Measurements from ENCODE around the gene ARG2.

Gene ARG2

DNA sequence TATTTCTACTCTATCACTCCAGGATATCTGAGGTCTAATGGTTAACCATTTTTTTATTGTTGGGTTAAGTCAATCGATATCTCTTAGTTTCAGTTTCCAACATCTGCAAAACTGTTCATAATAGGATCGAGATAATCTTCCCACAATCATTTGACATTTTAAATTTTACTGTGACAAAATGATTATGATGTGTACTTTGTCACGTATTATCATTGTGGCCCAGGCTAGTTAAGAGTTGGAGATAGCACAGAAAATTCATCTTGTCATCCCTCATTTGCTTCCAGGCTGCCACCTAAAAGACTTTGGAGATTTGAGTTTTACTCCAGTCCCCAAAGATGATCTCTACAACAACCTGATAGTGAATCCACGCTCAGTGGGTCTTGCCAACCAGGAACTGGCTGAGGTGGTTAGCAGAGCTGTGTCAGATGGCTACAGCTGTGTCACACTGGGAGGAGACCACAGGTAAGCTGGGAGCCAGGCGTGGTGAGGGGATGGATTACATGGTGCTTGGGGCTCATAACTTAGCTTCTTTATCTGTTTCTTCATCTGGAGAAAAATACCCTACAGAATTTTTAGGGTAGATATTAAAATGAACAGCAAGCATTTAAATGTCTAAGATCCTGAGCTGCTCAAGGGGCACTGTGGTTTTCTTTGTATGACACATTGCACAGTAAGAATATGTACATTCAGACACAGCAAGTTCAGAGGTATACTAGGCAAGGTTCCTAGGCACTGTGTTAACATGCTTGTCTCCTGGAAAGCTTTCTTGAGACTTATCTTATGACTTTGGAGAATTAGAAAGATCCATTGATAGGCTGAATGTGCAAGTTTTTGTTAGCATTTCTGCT is 22.4 kb downstream of the ARG2 start:
- DNase-seq = no peak

DNA sequence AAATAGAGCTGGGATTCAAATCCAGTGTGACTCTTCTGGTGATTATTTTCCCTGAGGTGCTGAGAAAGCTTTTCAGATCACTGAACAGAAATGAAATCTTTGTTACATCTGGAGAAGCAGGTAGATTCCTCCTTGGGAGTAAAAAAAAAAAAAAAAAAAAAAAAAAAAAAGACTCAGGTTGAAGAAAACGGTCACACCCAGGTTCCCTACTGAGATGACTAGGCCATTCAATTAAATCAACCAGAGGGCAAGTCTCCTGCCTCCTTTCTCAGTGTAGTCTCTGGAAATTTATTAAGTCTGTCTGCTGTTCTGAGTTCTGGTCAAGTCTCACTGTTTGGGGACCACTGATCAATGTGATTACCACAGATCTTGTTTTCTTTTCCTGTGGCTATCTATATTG is 24.0 kb downstream of the ARG2 start:
- DNase-seq = no peak

DNA sequence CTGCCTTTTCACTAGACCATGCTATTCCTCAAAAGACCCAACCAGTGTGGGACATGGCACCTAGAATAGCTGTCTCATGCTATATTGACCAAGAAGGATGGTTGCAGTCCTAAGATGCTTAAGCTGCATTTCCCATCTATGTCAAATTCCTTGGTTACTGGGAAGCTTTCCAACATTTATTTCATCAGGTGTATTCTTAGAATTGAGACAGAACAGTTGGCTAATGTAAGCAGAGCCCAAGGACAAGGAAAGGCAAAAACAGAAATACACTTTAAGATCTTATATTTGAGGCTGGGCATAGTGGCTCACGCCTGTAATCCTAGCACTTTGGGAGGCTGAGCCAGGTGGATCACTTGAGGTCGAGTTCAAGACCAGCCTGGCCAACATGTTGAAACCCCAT is 24.7 kb downstream of the ARG2 start:
- no peak for DNase-seq

DNA sequence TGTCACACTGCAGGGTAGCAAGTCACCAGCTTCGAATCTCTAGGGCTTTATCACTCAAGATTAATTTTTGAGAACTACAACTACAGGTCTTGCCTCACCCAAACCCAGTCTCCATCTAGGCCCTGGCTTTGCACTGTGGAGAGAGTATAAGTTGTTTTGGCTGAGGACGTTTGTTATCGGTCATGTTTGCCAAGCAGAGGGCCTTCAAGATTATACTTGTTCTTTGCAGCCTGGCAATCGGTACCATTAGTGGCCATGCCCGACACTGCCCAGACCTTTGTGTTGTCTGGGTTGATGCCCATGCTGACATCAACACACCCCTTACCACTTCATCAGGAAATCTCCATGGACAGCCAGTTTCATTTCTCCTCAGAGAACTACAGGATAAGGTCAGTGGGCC is 25.7 kb downstream of the ARG2 start:
- DNase-seq = no peak

DNA sequence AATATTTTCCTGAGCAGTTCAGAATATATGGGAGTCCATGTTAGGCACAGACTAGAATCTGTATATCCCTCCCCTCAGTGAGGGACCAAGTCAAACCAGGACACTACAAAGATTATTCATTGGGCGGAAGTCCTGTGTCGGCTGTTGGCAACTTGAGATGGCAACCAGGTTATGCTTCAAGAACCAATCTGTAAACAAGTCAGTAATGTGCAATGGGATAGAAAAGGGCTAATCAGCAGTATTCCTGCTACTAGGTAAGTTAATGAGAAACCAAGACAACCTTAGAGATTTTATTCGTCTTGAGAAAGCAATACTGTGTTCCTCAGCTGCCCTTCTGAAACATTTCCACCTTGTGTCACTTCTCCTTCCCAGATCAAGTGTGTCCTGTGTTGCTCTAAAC is 26.4 kb downstream of the ARG2 start:
- no peak for DNase-seq

DNA sequence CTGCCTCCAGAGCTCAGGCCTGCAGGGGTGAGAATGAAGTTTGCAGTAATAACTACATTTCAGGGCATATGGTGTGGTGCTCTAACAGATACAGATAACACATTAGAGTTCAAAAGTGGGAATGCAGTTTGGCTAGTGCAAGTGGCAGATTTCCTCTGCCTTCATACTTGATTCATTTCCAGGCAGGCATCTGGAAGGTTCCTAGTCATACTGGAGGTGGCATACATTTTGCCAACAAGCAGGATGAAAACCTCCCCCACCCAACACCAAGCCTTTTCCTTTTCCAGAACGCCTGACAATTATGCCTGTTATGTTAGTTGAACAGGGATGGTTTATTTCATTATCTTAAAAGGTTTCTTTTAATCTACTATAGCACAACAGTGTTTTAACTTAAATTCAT is 30.4 kb downstream of the ARG2 start:
- DNase-seq = no peak

DNA sequence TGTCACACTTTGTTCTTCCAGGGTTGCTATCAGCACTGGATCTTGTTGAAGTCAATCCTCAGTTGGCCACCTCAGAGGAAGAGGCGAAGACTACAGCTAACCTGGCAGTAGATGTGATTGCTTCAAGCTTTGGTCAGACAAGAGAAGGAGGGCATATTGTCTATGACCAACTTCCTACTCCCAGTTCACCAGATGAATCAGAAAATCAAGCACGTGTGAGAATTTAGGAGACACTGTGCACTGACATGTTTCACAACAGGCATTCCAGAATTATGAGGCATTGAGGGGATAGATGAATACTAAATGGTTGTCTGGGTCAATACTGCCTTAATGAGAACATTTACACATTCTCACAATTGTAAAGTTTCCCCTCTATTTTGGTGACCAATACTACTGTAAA is 31.0 kb downstream of the ARG2 start:
- DNase-seq = no peak

DNA sequence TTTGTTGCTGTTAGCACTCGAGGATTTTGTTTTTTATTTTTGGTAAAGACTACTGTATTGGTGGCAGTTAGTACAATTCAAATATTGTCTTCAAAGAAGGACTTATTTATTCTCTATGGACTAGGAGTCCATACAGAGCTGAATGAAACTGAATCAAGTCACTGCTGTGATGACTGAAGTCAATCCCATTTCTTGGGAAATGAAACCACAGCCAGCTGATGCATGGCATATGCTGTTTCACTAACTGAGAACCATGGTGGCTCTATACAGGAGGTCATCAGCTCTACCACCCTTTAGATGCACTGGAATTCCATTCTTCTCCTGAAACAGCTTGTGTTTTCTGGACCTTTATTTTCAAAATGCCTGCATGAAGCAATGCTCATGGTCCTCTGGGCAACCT is 32.5 kb downstream of the ARG2 start:
- no peak for DNase-seq

DNA sequence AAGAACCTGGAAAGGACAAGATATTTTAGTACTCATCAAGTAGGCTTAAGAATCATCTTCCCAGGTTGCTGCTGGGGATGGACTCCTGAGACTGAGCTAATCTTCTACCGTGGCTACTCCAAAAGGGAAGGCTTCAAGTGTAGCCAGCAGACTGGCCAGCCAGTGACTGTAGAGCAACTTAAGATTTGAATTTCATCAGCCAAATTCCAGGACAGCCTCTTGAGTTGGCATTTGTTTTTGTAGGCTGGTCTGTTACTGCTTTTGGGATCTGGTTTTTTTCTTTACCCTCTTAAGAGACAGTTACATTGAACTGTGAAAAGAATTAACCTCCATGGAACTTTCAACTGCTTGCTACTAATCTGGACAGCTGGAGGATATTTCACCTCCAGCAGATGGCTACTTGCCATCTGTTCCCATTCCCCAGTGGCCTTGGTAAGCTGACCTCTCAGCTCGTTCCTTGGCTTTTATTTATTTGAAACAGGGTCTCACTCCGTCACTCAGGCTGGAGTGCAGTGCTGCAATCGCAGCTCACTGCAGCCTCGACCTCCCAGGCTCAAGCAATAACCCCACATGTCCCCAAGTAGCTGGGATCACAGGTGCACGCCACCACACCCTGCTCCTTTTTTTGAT is 34.0 kb downstream of the ARG2 start:
- no peak for DNase-seq

DNA sequence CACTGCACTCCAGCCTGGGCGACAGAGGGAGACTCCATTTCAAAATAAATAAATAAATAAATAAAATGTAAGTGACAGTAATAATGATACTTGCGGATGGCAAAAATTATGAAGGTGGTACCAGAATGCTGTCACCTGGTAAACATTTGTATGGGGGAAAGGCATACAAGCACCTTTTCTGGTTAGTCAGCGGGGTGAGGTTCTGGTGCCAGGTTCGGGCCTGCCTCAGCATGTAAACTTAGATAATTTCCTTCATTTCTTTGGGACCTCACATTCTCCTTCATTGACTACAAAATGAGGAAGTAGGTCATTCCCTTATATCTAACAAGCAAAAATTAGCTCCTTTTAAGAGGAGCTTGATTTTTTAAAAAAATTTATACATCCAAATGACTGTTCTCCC is 43.9 kb downstream of the ARG2 start:
- no peak for DNase-seq

DNA sequence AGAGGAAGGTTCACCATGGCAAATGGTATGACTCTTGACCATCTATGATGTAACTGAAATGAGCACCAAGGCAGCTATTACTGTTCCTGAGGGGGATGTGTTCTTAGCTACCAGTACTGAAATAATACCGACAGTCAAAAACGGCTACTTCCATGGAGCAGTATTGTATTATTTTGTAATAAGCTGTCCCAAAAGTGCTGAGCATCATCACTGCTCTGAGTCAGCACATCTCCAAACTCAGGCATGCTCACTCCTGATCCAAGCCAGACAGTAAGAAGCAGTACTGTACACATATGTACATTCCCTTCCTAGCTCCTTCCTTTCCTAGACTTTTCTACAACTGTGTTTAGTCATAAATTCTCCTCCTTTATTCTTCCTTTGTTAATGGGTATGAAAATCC is 46.1 kb downstream of the ARG2 start:
- no peak for DNase-seq

DNA sequence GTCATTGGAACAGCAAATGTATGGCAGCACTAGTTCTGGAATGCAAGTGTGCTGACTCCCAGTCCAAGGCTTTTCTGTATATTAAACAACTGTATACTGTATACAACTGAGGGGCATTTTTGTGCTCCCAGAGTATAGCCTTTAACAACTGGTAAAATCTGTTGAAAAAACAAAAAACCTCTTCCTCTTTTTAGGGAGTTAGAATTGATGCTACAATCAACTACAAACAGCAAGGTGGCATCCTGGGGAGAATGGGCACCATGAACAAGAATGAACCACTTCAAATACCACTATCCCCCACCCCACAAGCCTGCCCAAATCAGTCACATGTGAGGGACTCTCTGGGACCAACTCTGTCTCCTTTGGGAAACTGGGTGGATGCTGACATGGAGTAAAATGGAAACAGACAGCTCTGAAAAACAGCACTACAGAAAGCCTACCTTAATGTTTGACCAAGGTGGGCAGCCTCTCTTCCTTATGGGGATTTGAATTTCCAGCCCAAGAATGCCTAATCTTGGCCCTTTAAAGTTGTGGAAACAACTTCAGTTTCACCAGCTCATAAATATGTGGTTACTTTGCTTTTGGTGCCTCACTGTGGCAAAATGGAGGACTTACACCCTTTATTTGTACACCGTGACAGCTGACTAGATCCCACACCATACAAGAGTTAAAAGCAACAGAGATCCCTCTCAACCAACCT is 47.2 kb downstream of the ARG2 start:
- no peak for DNase-seq

DNA sequence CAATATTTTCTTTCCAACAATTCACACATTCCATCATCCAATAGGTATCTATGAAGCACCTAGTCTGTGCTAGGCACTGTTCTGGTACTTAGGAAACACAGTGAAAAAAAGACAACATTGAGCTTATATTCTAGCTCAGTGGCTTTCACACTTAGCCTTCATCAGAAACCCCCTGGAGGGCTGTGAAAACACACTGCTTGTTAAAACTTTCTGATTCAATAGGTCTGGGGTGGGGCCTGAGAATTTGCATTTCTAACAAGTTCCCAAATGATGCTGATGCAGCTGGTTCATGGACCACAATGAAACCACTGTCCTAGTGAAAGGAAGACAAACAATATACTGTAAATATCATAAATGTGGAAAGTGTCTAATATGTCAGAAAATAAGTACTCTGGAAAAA is 48.8 kb downstream of the ARG2 start:
- DNase-seq = no peak

DNA sequence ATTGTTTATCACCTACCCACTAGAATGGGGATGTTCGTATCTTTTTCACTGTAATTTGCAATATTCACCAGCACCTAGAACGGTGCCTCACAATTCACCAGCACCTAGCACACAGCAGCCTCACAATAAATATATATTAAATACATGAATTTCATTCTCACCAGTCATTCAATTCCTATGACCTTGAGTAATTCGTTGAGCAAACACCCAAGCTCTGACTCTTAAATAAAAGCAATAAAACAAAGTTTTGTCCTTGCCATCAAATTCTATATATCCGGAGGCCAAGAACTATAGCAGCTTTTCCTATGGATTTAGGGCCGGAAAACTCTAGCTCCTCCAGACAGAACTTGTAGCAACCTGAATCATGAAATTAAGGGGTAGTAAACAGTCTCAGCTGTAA is 53.7 kb downstream of the ARG2 start:
- DNase-seq = no peak

DNA sequence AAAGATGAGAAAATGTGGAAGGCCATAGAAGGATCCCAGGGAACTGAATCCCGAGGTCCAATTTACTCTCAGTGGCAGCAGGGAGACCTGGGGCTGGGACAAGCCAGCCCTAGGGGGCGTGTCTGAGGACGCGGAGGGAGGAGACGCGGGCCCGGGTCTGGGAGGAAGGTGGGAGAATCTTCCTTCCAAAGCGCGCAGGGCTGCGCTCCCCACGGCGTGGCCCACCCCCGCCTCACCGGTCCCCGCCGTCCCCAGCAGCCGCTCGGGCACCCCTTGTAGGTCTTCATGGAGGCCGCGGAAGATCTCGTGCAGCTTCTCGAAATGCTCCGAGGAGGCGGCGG is 54.4 kb downstream of the ARG2 start:
- DNase-seq = peak; percentile 33

DNA sequence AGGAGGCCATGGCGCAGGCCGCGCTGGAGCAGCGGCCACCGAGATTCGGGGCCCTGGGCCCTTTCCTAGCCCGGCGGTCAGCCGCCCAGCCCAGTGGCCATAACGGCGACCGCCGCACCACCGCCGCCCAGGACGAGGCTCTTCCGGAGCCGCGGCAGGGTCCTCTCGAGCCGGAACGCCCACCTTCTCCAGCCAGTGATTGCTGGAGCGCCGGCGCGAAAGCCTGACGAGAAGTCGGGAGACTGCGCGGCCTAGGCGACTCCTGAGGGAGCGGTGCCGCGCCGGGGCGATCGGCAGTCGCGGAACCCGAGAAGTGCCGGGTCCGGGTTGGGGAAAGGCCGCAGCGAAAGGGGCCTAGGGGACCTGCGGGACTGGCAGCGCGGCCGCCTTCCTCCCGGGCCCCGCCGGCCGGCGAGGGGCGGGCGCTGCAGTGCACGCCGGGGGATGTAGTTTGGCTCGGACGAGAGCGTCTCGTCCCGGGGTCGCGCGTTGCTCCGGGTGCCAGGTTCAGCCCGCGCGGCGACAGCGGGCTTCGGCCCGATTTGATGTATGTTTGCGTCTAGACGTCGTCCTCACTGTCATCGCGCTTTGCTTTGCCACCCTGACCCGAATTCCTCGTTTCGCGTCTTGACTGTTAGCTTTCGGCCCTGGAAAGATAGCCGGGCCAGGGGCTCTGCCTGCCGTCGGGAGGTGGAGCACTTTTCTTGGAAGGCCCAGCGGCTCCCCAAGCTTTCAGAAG is 54.9 kb downstream of the ARG2 start, which contains the start of gene VTI1B:
Gene VTI1B (minus strand): TSS at position 153 of the 739 bp plus-strand sequence. CDS start 143 bp downstream, at position 10.
- peak; percentile 88 for DNase-seq

DNA sequence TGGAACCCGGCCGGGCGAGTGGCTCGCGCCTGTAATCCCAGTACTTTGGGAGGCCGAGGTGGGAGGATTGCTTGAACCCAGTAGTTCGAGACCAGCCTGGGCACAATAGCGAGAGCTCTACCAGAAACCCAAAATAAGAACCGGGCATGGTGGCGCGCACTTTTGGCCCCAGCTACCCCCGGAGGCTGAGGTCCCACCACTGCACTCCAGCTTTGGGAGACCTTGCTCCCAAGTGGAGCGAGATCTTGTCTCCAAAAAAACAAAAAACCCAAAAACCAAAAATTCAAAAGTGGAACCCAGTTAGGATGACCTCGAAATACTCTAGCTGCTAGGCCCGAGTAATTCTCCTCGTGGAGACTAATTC is 55.5 kb downstream of the ARG2 start:
- DNase-seq = no peak

DNA sequence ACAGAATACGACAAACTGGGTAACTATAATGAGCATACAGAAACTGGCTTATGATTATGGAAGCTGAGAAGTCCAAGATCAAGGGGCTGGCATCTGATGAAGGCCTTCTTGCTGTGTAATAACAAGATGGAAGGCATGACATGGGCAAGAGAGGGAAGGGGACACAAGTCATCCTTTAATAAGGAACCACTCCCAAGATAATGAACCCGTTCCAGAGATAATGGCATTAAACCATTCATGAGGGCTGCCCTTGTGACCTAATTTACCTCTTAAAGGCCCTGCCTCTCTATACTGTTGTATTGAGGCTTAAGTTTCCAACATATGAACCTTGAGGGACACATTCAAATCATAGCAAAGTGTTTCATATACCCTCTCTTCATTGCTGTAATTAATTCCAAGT is 59.3 kb downstream of the ARG2 start:
- no peak for DNase-seq

DNA sequence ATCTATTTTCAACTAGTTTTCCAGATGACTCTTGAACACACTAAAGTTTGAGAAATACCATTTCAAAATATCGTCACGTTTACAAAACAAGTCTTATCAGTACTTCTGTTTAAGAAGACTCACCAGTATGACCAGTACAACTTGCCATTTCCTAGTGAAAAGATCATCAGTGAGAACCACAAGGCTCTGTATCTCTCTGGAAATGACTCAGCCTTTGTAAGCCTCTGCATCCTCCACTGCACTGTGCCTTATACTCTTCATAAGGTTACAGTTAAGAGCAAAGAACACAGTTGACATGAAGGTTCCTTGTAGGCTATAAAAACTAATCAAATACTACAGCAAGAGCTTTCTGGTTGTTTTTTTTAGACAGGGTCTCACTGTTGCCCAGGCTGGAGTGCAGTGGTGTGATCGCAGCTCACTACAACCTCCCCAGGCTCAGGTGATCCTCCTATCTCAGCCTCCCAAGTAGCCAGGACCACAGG is 60.4 kb downstream of the ARG2 start:
- no peak for DNase-seq

DNA sequence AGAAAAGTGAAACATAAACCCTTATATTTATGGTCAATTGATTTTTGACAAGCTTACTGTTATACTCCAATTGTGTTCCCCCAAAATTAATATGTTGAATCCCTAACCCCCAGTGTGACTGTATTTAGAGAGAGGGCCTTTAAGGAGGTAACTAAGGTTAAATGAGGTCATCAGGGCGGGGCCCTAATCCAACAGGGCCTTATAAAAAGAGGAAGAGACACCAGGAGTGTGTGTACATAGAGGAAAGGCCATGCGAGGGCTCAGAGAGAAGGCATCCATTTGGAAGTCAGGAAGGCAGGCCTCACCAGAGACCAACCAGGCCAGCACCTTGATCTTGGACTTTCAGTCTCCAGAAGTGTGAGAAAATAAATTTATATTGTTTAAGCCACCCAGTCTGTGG is 61.2 kb downstream of the ARG2 start:
- DNase-seq = no peak

DNA sequence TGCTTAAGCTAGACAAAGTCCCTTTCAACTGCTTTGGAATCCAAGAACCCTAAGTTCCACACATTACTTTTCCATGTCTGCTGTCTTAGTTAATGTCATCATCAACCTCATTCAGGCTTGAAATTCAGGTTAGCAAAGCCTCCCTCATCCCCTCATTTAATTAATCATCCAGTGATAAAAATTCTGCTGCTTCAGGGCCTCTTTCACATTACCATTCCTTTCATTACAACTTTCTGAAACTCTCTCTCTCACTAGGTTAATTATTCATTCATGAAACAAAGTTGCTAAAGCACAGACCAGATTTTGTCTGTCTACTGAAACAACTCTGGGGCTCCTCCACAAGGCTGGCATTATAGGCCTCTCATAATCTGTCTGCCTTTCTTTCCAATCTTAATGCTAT is 64.1 kb downstream of the ARG2 start:
- DNase-seq = no peak

DNA sequence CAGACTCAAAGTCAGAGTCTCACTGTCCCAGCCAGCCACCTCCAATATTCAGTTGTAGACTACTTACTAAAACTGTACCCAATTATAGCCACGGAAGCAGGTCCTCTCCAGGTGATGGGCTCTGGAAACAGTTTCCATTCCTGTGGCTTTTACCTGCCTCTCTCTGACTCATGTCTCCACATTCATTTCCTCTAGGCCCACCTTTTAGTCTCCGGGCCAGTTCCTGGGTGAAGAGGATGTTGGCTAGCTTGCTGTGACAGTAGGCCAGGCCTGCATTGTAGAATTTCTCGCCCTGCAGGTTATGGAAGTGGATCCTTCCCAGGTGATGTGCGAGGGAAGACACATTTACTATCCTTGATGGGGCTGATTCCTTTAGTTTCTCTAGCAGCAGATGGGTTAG is 70.3 kb downstream of the ARG2 start:
- no peak for DNase-seq

DNA sequence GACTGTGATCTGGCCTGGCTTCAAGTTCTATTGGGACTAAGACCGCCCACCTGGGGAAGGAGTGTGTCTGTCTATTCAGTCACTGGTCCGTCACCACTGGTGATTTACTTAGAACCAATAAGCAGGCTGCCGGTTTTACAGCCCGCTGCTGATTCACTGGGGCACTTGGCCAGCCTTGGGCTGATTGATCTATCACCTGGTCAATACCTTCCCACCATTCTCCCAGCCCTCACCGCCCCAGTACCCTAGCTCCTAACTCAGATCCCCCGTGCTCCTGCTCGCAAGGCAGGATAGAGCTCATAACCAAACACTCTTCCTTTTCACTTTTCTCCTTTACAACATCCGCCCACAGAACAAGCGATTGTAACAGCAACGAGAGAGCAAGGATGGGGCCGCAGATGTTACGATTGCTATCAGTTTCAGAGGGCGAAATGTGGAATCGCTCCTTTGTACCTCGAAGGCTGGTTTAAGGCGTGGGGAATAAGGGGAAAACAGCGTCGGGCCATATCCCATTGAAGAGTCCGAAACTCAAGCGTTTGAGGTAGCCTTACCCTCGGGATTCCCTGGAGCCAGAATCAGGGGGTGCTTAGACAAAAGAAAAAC is 75.2 kb downstream of the ARG2 start:
- DNase-seq = peak; percentile 65
